GM23248 (cell line): Measurements from ENCODE around the gene ZFAND4.

Source experiments
- EZH2 ChIP-seq: fragments of 200-600 bp; sonication (generic); IDR thresholded peaks from 2 replicates; pipeline ENCODE4 v1.6.1; 2018; ENCODE audit warnings: antibody characterized with exemption, mild to moderate bottlenecking; ENCODE audit not compliant: insufficient read depth, poor library complexity, severe bottlenecking
- EZH2phosphoT487 ChIP-seq: fragments of 200-600 bp; sonication (generic); IDR thresholded peaks from 2 replicates; pipeline ENCODE4 v1.6.1; 2018; ENCODE audit warnings: antibody characterized with exemption, moderate library complexity, mild to moderate bottlenecking, low read depth; ENCODE audit not compliant: insufficient read depth

DNA sequence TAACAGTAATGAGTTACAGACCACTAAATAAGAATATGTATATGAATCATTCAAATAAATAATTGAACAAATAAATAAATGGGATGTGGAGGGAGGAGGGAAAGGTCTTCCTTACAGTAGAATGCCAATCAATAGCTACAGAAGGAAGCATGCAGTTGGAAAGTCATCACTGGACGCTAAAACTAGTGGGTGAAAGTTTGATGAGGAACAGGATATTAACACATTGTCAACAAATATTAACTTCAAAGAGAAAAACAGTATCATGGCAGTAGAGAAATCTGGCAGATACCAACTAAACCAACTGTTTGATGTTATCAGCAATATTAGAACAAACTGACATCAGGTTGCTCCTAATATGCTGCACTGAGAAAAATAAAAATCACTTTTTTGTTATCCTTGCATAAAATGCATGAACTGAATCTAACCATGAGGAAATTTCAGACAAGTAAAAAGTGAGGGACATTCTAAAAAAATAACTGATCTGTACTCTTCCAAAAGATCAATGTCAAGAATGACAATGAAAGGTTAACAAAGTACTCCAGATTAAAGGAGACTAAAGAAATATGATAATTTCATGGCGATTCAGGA lies 94.1 kb downstream of the ZFAND4 start:
- TF ChIP-seq EZH2, result no peak
- no peak for TF ChIP-seq EZH2phosphoT487
